Measurements from ENCODE around the gene BAG1.

Gene BAG1

GRCh38 chr9:33263131-33264002, 1.1 kb downstream of the BAG1 start:
- TF ChIP-seq CTCF (IDR thresholded peaks at IDR 0.05; ENCODE audit: control extremely low read depth, extremely low read depth, low read depth, missing control alignments) = no peak
- POLR2A ChIA-PET = interaction anchor here (0.8 kb wide), 1 partner anchor 27 kb away, joined by 3 read pairs; the partner anchor contains the start of gene NFX1
- DNase-seq (ENCODE audit: extremely low spot score) = no peak
- CTCF ChIA-PET = interaction anchor here (0.9 to 1.4 kb wide), 9 partner anchors 10 to 200 kb away, joined by 3 to 5 read pairs (median 3); no protein-coding TSS in a partner anchor

GRCh38 chr9:33260372-33260771, 4.1 kb downstream of the BAG1 start:
- ChIA-PET CTCF (no interaction called here), POLR2A (no interaction called here)
- no peak for TF ChIP-seq CTCF (IDR thresholded peaks at IDR 0.05; ENCODE audit: control extremely low read depth, extremely low read depth, low read depth, missing control alignments)
- no peak for DNase-seq (ENCODE audit: extremely low spot score)

- ChIA-PET CTCF (interaction anchor here (1.3 to 2.4 kb wide), 4 partner anchors 9 to 120 kb away, joined by 3 to 7 read pairs (median 5); no protein-coding TSS in a partner anchor), POLR2A (no interaction called here)
- TF ChIP-seq CTCF (IDR thresholded peaks at IDR 0.05; ENCODE audit: control extremely low read depth, extremely low read depth, low read depth, missing control alignments) = no peak
- DNase-seq (ENCODE audit: extremely low spot score) = no peak
Observed at GRCh38 chr9:33257276-33257675, 7.2 kb downstream of the BAG1 start.

- no peak for DNase-seq (ENCODE audit: extremely low spot score)
- no peak for TF ChIP-seq CTCF (IDR thresholded peaks at IDR 0.05; ENCODE audit: control extremely low read depth, extremely low read depth, low read depth, missing control alignments)
- ChIA-PET POLR2A (no interaction called here), CTCF (interaction anchor here (2.0 kb wide), 1 partner anchor 30 kb away, joined by 7 read pairs; no protein-coding TSS in a partner anchor)
Observed at GRCh38 chr9:33256236-33256635, 8.3 kb downstream of the BAG1 start.

GRCh38 chr9:33255471-33255870, 9.0 kb downstream of the BAG1 start:
- ChIA-PET POLR2A (no interaction called here), CTCF (no interaction called here)
- no peak for TF ChIP-seq CTCF (IDR thresholded peaks at IDR 0.05; ENCODE audit: control extremely low read depth, extremely low read depth, low read depth, missing control alignments)
- DNase-seq (ENCODE audit: extremely low spot score) = no peak

GRCh38 chr9:33255014-33255413, 9.5 kb downstream of the BAG1 start:
- POLR2A ChIA-PET = no interaction called here

More at GRCh38 chr9:33255014-33255413, 9.5 kb downstream of the BAG1 start:
- TF ChIP-seq CTCF (IDR thresholded peaks at IDR 0.05; ENCODE audit: control extremely low read depth, extremely low read depth, low read depth, missing control alignments) = no peak
- no peak for DNase-seq (ENCODE audit: extremely low spot score)
- CTCF ChIA-PET = no interaction called here
